Upper lobe of left lung (tissue), 4 donors: ENCODE measurements around the gene ZNF423.

Experiments used
- EP300 ChIP-seq, 4 donors: sonication (generic); formaldehyde crosslinking; IDR thresholded peaks; one replicate each; pipeline ENCODE4 v1.5.1; 2017; ENCODE audit warnings: antibody characterized with exemption in 4 of 4, control low read depth in 2 of 4
- POLR2A ChIP-seq, 4 donors: fragments of 450-650 bp; IDR thresholded peaks; one replicate each; pipeline ENCODE4 v1.5.1; 2016 to 2017; ENCODE audit warnings: antibody characterized with exemption in 4 of 4, mild to moderate bottlenecking in 2 of 4
- POLR2AphosphoS5 ChIP-seq, 2 donors: sonication (generic); formaldehyde crosslinking; IDR thresholded peaks; one replicate each; pipeline ENCODE4 v1.5.1; 2017; ENCODE audit warnings: antibody characterized with exemption in 2 of 2
- TF ChIP-seq, protein P1 (sequence below), 6 experiments: fragments of 450-650 bp in 4 of 6; fragments of 200-600 bp in 2 of 6; sonication (generic) in 2 of 6; IDR thresholded peaks; one replicate each; pipeline ENCODE4 v1.5.1; 2016 to 2019; ENCODE audit warnings: antibody characterized with exemption in 6 of 6

DNA sequence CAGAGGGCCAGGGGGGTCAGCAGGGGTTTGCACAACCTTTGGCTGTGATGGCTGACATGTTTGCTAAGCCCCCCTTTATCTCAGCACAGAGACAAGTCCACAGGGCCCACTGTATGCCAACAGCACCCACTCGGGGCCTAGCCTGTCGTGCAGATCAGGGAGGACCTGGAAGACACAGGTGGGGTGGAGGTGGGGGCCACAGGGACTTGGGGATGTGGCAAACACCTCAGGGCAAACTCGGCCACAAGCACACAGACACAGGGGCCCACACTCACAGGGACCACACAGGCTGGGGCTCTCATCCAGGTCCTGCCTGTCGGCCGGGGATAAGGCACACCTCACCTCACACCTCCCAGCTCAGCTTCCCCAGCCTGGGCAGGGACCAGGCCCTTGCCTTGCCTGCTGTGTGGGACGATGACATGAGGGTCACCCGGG, 394.4 kb downstream of the ZNF423 start:
- TF ChIP-seq POLR2A (IDR thresholded peaks at IDR 0.05): no peak
- TF ChIP-seq, protein P1, sequence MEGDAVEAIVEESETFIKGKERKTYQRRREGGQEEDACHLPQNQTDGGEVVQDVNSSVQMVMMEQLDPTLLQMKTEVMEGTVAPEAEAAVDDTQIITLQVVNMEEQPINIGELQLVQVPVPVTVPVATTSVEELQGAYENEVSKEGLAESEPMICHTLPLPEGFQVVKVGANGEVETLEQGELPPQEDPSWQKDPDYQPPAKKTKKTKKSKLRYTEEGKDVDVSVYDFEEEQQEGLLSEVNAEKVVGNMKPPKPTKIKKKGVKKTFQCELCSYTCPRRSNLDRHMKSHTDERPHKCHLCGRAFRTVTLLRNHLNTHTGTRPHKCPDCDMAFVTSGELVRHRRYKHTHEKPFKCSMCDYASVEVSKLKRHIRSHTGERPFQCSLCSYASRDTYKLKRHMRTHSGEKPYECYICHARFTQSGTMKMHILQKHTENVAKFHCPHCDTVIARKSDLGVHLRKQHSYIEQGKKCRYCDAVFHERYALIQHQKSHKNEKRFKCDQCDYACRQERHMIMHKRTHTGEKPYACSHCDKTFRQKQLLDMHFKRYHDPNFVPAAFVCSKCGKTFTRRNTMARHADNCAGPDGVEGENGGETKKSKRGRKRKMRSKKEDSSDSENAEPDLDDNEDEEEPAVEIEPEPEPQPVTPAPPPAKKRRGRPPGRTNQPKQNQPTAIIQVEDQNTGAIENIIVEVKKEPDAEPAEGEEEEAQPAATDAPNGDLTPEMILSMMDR (IDR thresholded peaks at IDR 0.05): no peak
- TF ChIP-seq EP300 (IDR thresholded peaks at IDR 0.05): no peak
- no peak for TF ChIP-seq POLR2AphosphoS5 (IDR thresholded peaks at IDR 0.05)
